ENCODE measurements around the gene ARHGAP23. TPM values are rescaled to one million over a fixed set of nuclear protein-coding genes. Genes with fewer than 3 reads are reported as not detected.
"Not testable (repeated sequence)": the region's sequence is repeated elsewhere in the genome, so short reads cannot be mapped to it uniquely, and the experiment has no call there.

Gene ARHGAP23
- total RNA-seq, 1 experiment from 2014 or later, result 97.9 TPM

GRCh38 chr17:38501718-38502117, 73.5 kb downstream of the ARHGAP23 start:
- not testable (repeated sequence) for H3K9me3 Mint-ChIP-seq; H3K4ac ChIP-seq (ENCODE audit: low read depth, low read length)
- WGBS (ENCODE audit: extremely low coverage, insufficient read length, low lambda C conversion rate), result no CpG with 5 or more reads among the region's 2 CpGs

DNA sequence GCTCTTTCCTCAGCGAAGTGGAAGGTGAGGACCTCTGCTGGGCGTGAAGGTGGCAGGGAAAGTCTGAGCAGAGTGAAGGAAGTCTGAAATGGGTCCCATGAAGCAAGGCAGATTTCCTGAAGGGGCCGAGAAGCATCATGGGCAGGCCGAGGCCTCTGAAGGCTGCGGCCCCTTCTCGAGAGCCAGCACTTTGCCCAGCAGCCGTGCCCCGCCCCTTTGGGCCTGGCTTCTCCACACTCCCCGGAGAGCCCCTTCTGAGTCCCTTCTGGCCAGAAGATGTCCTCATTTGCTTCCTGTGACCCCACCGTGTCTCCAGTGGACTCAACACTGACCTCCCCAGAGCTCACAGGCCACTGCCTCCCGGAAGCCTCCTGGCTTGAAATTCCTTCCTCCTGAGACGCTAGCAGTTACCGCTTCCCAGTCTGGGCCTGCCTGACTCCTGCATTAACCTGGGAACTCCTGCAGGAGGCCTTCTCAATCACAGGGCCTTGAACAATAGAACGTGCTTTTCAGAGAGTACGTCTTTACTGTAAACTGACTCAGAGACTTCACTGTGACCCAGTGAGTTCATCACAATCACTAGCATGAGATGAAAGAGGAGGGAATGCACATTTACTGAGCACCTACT, 75.1 kb downstream of the ARHGAP23 start:
- H3K4me1 ChIP-seq (ENCODE audit: insufficient read depth, low read length); H3K4me3 Mint-ChIP-seq: not testable (repeated sequence)
- H3K36me3 Mint-ChIP-seq (ENCODE audit: insufficient read depth in 1 of 3, low read depth in 3 of 3), result peaks cover 10 to 60% (median 14%) of the 10 kb centered on the region in 3 experiments

More at GRCh38 chr17:38501718-38502117, 73.5 kb downstream of the ARHGAP23 start:
- H3K23me2 ChIP-seq (ENCODE audit: insufficient read length, low read depth, low read length, poor library complexity, severe bottlenecking); H3K27ac Mint-ChIP-seq; H2AK5ac ChIP-seq (ENCODE audit: insufficient read length, low read length); H3K9ac ChIP-seq (ENCODE audit: extremely low read depth, insufficient read length, low read length); H3K4me3 Mint-ChIP-seq; H4K91ac ChIP-seq (ENCODE audit: insufficient read length, low read depth, low read length); H2BK5ac ChIP-seq (ENCODE audit: insufficient read length, low read length); H3T11ph ChIP-seq (ENCODE audit: low read length); H4K20me1 ChIP-seq (ENCODE audit: control insufficient read depth, insufficient read depth, insufficient read length); DNase-seq; H2AFZ ChIP-seq (ENCODE audit: low read length); H3K27me3 ChIP-seq (ENCODE audit: insufficient read depth, low read length); H3K56ac ChIP-seq (ENCODE audit: insufficient read length, low read depth, low read length); H2BK12ac ChIP-seq (ENCODE audit: insufficient read length, low read depth, low read length); H3K18ac ChIP-seq (ENCODE audit: insufficient read length, low read depth, low read length); H2BK15ac ChIP-seq (ENCODE audit: low read depth, low read length); H3K9me3 ChIP-seq (ENCODE audit: control insufficient read depth, low read depth, low read length); H4K5ac ChIP-seq (ENCODE audit: insufficient read length, low read depth, low read length); H3K79me1 ChIP-seq (ENCODE audit: insufficient read depth, low read depth, low read length, poor library complexity, severe bottlenecking); H3K4me1 ChIP-seq (ENCODE audit: insufficient read depth, low read length); H3K14ac ChIP-seq (ENCODE audit: insufficient read depth, low read length); H3K27ac ChIP-seq (ENCODE audit: insufficient read length, low read depth, low read length); H4K8ac ChIP-seq (replicated peaks; ENCODE audit: insufficient read length, low read depth, low read length); H3K79me2 ChIP-seq (ENCODE audit: insufficient read depth, low read length); H3K23ac ChIP-seq (ENCODE audit: insufficient read length, low read depth, low read length); H3K4me2 ChIP-seq (ENCODE audit: insufficient read depth, insufficient read length, low read length); H2BK120ac ChIP-seq (ENCODE audit: low read depth, low read length, poor library complexity, severe bottlenecking); H3K27me3 Mint-ChIP-seq (ENCODE audit: low read depth); H2BK20ac ChIP-seq (ENCODE audit: low read depth, low read length, poor library complexity, severe bottlenecking): not testable (repeated sequence)
- Mint-ChIP-seq H3K4me1 (peaks cover 0 to 23% of the 10 kb centered on the region in 2 experiments; a peak in 2 of 4 replicates), H3K36me3 (ENCODE audit: insufficient read depth in 1 of 3, low read depth in 3 of 3) (peaks cover 15 to 65% (median 22%) of the 10 kb centered on the region in 3 experiments)

More for the DNA sequence above, 75.1 kb downstream of the ARHGAP23 start:
- not testable (repeated sequence) for H3K23me2 ChIP-seq (ENCODE audit: insufficient read length, low read depth, low read length, poor library complexity, severe bottlenecking); H4K8ac ChIP-seq (replicated peaks; ENCODE audit: insufficient read length, low read depth, low read length); H3K23ac ChIP-seq (ENCODE audit: insufficient read length, low read depth, low read length); H3K79me2 ChIP-seq (ENCODE audit: insufficient read depth, low read length); H2BK15ac ChIP-seq (ENCODE audit: low read depth, low read length); H2AFZ ChIP-seq (ENCODE audit: low read length); H3K9ac ChIP-seq (ENCODE audit: extremely low read depth, insufficient read length, low read length); H4K5ac ChIP-seq (ENCODE audit: insufficient read length, low read depth, low read length); H3K18ac ChIP-seq (ENCODE audit: insufficient read length, low read depth, low read length); H2AK5ac ChIP-seq (ENCODE audit: insufficient read length, low read length); H3K27me3 ChIP-seq (ENCODE audit: insufficient read depth, low read length); H2BK20ac ChIP-seq (ENCODE audit: low read depth, low read length, poor library complexity, severe bottlenecking); H2BK12ac ChIP-seq (ENCODE audit: insufficient read length, low read depth, low read length); H2BK5ac ChIP-seq (ENCODE audit: insufficient read length, low read length); H3K4ac ChIP-seq (ENCODE audit: low read depth, low read length); H3T11ph ChIP-seq (ENCODE audit: low read length); H3K9me3 Mint-ChIP-seq; H4K91ac ChIP-seq (ENCODE audit: insufficient read length, low read depth, low read length); H3K27ac ChIP-seq (ENCODE audit: insufficient read length, low read depth, low read length); H3K14ac ChIP-seq (ENCODE audit: insufficient read depth, low read length); H2BK120ac ChIP-seq (ENCODE audit: low read depth, low read length, poor library complexity, severe bottlenecking); H3K27me3 Mint-ChIP-seq (ENCODE audit: low read depth); H3K79me1 ChIP-seq (ENCODE audit: insufficient read depth, low read depth, low read length, poor library complexity, severe bottlenecking); H4K20me1 ChIP-seq (ENCODE audit: control insufficient read depth, insufficient read depth, insufficient read length); H3K9me3 ChIP-seq (ENCODE audit: control insufficient read depth, low read depth, low read length); H3K56ac ChIP-seq (ENCODE audit: insufficient read length, low read depth, low read length); H3K4me2 ChIP-seq (ENCODE audit: insufficient read depth, insufficient read length, low read length)
- H3K4me1 Mint-ChIP-seq, result peaks cover 12 to 32% of the 10 kb centered on the region in 2 experiments
- peak; percentile 72 for DNase-seq
- peak overlapping the region in 2 of 3 experiments; percentile 23 to 69; a peak in 1 of 7 replicates for H3K27ac Mint-ChIP-seq
- no CpG with 5 or more reads among the region's 15 CpGs for WGBS (ENCODE audit: extremely low coverage, insufficient read length, low lambda C conversion rate)
